NCI-H510A treated with DMSO at 0.1 percent for 48 hours (cell line): ENCODE results near the gene SEMA4D.

Experiments
- DNase-seq: peaks from one replicate; lab custom pipeline; 2025; lab: John Stamatoyannopoulos, UW

The SEMA4D gene

GRCh38 chr9:89410641-89411350 lies 87.1 kb downstream of the SEMA4D start:
- no peak for DNase-seq

GRCh38 chr9:89410022-89410421 lies 87.9 kb downstream of the SEMA4D start:
- no peak for DNase-seq

- DNase-seq, result no peak
Measured at GRCh38 chr9:89409466-89409865, 88.4 kb downstream of the SEMA4D start.

DNA sequence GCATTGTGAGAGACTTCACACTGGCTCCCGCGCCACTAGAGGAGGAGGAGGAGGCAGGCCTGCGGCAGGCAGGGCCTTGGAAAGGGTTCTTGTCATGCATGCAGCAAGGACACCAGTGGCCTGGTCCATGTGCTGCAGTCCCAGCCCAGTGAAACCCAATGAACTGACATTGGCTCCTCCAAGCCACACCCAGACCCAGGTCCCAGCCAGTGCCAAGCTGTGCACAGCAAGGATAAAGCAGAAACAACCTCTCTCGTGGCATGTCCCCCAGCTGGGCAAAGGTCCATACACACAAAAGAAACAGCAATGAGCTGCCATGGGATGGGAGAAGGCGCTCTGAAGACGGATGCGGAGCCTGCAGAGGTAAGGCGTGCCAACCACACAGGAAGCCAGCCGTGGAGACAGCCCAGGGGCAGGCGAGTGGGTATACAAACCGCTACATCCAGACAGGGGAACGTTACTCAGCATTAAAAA lies 89.2 kb downstream of the SEMA4D start:
- DNase-seq, result no peak

DNA sequence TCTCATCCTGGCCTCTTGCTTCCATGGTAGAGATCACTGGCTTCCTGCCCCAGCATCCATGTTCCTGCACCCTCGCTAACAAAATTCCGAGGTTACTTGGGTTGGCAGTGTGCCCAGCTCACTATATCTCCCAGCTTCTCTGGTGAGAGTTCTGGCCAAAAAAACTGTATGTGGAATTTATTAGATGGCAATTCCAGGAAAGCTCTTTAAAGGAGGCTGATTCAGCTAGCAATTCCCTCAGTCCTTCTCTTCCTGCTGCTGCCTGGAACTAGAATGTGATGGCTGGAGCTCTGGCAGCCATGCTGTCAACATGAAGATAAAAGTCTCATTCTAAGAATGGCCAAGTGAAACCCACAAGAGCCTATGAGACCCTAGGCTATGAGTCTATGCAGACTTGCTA lies 90.8 kb downstream of the SEMA4D start:
- DNase-seq, result no peak

DNA sequence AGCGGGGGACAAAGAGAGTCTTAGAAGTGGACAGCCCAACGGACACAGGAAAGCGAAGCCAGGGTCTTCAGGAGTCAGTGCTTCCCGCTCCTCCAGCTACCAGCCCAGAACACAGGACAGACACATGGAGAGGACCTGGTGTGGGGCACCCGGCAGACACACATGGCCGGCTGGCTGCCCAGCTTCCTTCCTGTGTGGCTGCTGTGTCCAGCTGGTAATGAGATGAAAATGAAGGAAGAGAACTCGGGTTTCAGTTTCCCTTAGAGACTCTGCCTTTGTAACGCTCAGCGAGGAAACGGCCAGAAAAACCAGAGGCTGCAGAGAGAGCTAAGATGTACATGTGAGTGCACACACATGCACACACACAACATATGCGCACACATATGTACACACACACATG lies 92.1 kb downstream of the SEMA4D start:
- no peak for DNase-seq

GRCh38 chr9:89404074-89404473 lies 93.8 kb downstream of the SEMA4D start:
- no peak for DNase-seq

DNA sequence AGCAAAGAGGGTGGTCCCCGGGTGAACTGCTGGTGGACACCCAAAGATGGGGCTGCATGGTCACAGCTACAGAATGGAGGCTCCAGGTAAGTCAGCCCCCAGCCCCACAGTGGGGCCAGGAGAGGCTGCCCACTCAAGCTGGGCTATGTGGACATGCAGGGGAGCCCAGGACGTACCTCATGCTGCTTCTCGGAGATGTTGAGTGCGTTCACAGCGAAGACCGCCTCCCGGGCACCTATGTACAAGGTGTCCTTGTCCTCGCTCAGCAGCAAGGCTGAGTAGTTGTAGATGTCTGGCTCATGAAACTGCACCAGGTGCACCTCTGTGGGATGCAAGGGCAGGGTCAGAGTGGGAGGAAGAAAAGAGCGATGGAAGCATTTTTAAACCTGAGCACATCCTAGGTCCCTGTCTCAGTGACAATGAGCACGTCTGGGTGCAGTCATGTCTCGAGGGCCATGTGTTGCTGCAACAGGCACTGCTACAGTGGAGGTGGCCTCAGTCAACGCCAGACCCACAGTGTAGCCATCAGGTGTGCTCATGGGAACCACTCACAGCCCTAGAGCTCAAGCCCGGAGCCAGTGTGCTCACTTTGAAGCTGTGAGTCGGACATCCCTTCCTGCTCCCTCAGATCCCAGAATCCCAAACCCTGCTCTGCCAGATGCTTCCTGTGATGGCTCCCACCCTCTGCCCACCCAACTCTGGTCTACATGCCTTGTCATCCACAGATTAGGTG lies 95.1 kb downstream of the SEMA4D start:
- no peak for DNase-seq

DNA sequence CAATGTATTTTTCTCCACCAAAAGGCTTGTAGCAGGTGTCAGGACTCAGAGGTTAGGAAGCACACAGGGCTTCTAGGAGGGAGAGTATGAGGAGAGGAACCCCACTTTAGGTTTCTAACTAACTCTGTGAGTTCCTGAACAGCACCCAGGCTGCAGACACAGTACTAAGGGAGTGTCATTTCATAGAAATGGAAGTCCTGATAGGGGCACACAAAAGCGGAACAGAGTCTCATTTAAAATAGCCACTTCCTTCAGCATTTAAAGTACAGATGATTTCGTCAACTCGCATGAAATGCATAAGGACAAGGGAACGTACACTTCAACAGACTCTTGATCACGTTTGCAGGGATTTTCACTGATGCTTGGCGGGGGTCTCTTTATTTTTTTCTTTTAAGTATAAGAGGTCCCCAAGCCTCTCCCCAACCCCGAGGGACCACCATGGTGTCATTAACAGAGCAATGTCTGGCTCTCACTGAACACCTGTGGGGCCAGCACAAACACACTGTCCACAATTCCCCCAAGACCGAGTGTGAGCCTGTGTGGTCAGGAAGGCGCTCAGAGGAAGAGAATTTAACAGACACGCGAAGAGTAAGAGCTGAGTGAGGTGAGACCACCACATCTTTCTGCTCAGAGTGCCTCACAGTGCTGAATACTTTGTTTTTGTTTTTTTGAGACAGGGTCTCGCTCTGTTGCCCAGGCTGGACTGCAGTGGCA lies 97.4 kb downstream of the SEMA4D start:
- no peak for DNase-seq

- DNase-seq, result no peak
Measured at GRCh38 chr9:89398621-89399020, 99.3 kb downstream of the SEMA4D start.

DNA sequence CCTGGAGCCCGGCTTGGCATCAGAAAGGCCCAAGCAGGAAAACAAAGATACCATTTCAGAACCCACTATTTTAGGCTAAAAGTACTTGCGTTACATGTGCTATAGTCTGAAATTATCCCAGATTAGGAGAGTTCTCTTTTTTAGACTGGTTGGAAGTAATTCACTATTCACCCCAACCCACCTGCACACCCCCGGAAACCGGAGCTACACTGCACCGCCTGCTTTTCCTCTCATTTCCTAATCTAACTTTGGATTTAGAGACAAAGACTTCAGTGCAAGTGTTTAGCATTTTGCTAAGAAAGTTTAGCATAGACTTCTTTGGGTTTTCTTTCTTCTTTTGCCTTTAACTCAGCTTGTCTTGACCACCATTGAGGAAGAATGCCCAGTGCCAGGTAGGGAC lies 100.4 kb downstream of the SEMA4D start:
- no peak for DNase-seq

- DNase-seq, result no peak
Measured at GRCh38 chr9:89395931-89396710, 101.8 kb downstream of the SEMA4D start.

DNA sequence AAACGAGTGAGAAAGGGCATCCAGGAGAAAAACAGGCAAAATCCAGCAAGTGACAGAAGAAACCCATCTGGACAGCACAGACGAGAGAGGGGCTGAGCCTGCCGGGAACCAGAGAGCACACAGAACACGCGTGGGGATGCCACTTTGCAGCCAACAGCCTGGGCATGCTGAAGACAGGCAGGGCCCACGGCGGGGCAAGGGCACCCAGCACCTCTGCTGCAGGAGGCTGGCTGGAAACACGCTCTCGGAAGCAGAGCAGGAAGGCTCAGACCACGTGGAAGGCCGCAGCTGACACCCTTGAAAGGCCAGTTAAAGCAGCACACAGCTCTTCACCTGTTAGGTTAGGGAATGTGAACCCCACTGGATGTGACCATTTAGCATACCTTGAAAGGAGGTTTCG lies 103.5 kb downstream of the SEMA4D start:
- no peak for DNase-seq

DNA sequence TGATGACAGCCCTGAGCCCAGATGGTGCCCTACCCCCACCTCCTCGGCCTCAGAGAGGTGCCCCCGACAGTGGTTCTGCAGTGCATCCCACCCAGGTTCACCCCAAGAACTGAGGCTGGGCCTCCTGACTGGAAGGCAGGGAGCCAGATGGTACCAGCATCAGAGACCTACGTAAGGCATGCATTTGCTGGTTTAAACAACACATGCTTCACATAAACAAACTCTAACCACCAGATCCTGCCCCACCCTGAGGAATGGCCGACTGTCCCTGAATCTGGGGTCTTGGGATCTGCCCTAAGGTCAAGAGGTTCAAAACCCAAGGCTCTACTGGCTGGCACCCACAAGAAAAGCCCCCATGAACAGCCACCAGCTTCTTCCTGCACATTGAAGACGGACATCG lies 106.3 kb downstream of the SEMA4D start:
- no peak for DNase-seq

DNA sequence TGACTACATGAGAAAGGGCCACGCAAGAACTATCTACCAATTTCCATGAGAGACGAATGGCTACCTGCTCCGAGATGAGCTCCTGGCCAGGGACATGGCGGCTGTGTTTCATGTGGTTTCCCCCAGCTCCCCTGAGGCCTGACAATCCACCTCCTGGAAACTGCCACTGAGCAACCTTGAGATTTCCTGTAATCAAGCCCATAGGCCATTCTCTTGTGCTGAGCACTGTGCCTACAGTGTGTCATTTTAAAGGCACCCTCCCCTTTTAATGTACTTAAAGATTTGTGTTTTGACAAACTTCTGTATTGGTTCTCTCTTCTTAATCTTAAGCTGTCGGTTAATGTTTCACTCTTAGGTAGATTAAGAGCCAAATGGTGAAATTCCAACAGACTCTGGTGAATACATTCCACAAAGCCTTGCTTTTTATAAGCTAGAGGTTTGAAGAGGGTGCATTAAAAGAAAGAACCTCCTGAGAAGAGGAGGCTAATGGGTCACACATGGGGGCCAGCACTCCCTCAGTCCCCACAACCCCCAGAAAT lies 107.3 kb downstream of the SEMA4D start:
- no peak for DNase-seq

DNA sequence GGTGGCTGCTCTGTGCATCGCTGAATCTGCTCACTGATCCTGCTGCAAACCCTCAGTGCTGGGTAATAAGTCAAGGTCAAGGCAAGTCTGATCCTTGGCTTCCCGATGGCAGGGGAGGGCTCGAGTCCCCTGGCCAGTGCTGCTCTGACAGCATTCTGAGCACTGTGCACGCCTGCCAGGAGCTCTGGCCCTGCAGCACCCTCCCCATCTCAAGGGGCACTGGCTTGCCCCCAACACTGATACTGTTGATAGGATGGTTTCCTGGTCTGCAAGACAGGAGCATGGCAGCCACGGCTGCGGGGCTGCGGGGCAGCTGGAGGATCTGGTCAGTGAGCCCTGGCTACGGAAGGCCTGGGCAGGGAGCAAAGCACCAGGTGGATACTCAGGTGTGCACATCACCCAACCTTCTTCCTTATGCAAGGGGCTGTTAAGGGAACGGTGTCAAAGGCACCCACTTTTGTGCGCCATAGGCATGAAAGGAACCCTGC lies 107.8 kb downstream of the SEMA4D start:
- no peak for DNase-seq

DNA sequence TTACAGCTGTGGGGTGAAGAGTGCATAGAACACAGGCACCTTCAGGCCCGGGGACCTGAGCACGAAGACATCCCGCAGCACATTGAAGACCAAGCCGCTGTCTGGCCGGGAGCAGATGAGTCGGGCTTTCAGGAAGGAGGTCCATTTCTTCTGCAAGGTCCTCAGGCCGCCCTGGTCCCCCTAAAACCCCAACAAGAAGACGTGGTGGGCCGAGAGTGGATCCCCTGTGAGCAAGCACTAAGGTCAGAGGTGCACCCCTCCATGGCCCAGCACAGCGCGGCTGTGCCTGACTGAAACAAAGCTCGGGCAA lies 109.1 kb downstream of the SEMA4D start:
- no peak for DNase-seq

DNA sequence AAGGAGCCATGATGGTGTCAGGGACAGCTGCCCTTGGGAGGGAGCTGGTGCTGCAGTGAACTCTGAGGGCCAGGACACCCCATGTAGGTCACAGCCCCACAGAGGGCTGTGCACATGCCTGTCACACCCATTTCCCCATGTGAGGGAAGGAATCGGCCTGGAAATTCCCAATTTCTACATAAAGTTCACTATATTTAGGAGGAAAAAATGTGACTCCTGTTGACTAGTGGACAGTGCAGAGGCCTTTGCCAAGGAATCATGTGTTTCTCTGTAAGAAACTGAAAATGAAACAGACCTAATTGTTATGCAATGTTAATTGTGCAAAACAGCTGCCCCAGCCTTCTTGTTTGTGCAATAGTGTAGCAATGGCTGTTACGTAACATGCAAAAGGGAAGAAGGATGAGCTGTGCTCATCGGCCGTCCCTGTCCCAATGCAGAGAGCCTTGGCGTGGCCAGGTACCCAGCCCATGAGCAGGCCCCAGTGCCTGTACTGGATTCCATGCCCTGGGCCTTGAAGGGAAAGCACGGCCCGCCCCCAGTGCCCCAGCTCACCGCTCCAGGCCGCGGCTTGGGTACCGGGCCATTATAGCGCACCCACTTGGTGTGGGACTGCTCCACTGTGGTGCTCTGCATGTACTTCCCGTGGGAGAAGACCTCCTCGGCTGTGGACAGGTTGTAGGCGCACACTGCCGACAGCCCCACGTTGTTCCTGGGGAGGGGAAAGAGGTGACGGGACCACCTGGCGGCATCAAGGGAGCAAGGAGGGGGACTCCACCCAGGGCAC lies 109.6 kb downstream of the SEMA4D start:
- no peak for DNase-seq

- DNase-seq, result no peak
Measured at GRCh38 chr9:89387197-89387849, 110.6 kb downstream of the SEMA4D start.

GRCh38 chr9:89386797-89387196 lies 111.1 kb downstream of the SEMA4D start:
- DNase-seq, result no peak

GRCh38 chr9:89386206-89386605 lies 111.7 kb downstream of the SEMA4D start:
- DNase-seq, result no peak
